ENCODE measurements around the gene CAPN7.

DNA sequence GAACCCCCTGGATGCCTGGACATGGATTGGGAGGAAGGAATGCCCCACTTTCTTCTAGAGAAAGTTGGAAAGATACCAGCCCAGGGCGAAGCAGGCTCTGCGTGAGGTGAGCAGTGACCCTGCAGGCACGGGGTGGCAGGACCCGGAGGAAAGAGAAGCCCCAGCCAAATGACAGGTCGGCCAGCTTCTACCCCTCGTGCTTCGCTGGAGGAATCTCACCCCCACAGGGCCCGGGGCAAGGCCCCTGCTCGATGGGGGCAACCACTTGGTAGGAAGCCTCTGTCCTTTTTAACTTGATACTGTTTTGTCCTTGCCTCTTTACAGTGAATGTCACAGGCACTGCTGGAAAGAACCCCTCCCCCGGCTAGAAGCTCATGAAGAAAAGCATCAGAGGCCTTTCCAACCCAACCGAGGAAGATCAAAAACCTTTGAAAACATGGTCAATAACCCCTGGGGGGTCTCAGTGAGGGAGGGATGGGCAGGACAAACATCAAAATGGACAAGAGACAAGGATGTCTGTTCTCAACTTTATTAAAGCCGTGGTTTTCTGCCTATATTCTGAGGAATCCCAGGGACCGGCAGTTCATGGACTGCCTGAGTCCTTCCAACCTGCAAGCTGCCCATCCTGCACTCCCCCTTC, 71.9 kb downstream of the CAPN7 start:
- TF ChIP-seq CTCF (IDR thresholded peaks at IDR 0.05), result no peak
- no peak for TF ChIP-seq POLR2A (IDR thresholded peaks at IDR 0.05)
